Measurements from ENCODE around the gene ITGA1.
"Not testable (repeated sequence)": the region's sequence is repeated elsewhere in the genome, so short reads cannot be mapped to it uniquely, and the experiment has no call there.

Gene ITGA1

DNA sequence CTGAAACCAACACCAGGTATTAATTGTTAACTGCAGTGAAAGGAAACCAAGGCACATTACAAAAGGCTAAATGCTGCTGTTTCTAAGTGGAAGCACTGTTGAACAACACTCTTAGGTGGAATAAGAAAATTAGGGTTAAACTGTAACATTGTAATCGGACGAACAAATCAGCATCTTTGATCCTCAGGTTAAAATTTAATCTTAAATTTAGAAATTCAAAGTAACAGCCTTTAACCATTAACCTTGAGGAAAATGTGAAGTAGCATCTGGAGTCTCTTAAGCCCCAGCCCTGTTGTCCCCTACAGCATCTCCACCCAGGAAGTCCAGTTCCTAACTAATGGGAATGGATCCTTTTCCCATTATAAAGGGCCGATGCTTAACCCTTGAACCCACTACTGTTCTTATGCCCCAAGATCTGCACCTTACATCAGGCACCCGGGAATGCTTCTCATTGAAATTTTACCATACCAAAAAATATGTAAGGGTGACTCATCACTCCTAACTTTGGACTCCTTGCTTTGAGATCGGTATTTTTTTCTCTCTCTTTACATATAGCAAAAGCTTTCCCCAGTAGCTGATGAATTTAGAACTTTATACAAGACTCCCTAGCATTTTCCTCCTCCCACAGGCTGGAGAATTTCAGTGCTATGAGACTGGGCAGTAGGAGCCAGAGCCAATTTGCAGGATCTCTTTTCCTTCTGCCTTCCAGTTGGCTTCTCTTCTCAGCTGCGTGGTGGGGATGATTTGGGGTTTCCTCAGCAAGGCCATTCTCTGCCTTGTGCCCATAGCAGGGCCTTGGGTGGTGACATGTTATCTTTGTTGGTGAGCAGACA lies 169.4 kb downstream of the ITGA1 start:
- DNase-seq (ENCODE audit: low read depth): no peak

DNA sequence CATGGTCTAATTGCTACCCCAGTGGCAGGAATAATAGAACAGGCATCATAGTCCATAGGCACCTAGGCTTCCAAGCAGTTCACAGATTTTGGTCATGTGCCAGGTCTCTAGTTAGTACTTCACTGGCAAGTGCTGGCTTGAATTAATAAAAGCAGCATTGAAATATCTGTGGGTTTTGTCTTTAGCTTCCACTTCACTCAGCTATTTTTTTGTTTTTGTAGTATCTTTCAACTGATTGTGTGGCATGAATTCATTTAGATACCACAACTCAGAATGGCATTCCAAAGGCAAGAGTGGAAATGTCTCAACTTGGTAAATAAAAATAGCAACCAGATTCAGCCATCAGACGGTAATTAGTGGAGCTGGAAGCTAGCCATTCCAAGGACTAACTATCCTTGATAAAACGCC lies 173.6 kb downstream of the ITGA1 start:
- DNase-seq (ENCODE audit: low read depth): no peak

DNA sequence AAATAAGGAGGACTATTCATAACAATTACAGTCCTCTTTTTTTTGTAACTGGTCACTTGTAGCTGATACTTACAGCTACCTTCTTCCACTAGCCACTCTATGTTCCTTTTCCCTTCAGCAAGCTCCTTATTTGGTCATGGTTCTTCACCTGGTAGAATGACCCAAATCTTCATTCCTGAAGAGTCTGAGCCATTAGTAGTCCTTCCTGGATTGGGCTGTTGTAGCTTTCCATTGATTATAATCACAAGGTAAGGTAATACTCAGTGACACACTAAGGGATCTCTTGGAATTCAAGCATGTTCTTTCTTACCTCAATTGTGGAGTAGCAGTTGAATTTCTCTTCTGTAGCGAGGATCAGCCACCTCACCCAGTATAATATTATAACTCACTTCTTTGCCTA lies 175.9 kb downstream of the ITGA1 start:
- no peak for DNase-seq (ENCODE audit: low read depth)

DNA sequence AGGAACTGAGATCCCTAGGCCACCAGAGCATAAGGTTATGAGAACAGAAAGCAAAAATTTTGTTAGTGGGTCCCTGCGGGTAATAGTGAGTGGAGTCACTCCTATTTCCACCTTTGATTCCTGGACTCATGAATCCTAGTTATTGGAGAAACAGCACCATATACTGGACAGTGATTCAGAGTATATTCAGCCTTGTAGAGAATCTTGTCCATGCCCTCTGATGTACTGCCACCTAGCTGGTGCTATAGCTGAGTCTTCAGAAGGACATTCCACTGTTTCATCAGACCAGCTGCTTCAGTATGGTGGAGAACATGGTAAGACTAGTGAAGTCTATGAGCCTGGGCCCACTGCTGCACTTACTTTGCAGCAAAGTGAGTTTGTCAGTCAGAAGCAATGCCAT lies 176.4 kb downstream of the ITGA1 start:
- DNase-seq (ENCODE audit: low read depth): no peak

DNA sequence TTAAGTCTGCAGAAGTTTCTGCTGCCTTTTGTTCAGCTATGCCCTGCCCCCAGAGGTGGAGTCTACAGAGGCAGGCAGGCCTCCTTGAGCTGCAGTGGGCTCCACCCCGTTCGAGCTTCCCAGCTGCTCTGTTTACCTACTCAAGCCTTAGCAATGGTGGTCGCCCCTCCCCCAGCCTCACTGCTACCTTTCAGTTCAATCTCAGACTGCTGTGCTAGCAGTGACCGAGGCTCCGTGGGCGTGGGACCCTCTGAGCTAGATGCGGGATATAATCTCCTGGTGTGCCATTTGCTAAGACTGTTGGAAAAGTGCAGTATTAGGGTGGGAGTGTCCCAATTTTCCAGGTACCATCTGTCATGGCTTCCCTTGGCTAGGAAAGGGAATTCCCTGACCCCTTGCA lies 188.4 kb downstream of the ITGA1 start:
- not testable (repeated sequence) for DNase-seq (ENCODE audit: low read depth)

DNA sequence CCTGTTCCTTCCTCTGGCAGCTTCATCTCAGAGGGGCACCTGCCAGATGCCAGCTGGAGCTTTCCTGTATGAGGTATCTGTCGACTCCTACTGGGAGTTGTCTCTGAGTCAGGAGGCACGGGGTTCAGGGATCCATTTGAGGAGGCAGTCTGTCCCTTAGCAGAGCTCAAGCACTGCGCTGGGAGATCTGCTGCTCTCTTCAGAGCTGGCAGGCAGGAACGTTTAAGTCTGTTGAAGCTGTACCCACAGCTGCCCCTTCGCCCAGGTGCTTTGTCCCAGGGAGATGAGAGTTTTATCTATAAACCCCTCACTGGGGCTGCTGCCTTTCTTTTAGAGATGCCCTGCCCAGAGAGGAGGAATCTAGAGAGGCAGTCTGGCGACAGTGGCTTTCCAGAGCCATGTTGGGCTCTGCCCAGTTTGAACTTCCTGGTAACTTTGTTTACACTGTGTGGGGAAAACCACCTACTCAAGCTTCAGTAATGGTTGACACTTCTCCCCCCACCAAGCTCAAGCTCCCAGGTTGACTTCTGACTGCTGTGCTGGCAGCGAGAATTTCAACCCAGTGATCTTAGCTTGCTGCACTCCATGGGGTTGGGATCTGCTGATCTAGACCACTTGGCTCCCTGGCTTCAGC lies 189.7 kb downstream of the ITGA1 start:
- DNase-seq (ENCODE audit: low read depth): no peak

DNA sequence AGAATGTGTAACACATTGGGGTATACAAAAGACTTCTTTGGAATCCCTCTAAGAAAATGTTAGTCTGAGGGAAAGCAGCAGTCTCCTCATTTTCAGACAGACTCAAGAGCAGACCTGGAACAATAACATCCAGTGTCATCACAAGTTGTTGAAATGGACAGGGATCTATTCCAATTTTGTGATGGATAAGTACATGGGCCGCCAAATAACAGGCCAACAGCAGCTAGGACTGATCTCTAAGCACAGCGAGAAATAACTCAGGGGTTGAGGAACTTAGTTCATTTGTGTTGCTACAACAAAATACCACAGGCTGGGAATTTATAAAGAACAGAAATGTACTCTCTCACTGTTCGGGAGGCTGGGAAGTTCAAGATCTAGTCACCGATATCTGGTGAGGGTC lies 193.8 kb downstream of the ITGA1 start:
- no peak for DNase-seq (ENCODE audit: low read depth)

DNA sequence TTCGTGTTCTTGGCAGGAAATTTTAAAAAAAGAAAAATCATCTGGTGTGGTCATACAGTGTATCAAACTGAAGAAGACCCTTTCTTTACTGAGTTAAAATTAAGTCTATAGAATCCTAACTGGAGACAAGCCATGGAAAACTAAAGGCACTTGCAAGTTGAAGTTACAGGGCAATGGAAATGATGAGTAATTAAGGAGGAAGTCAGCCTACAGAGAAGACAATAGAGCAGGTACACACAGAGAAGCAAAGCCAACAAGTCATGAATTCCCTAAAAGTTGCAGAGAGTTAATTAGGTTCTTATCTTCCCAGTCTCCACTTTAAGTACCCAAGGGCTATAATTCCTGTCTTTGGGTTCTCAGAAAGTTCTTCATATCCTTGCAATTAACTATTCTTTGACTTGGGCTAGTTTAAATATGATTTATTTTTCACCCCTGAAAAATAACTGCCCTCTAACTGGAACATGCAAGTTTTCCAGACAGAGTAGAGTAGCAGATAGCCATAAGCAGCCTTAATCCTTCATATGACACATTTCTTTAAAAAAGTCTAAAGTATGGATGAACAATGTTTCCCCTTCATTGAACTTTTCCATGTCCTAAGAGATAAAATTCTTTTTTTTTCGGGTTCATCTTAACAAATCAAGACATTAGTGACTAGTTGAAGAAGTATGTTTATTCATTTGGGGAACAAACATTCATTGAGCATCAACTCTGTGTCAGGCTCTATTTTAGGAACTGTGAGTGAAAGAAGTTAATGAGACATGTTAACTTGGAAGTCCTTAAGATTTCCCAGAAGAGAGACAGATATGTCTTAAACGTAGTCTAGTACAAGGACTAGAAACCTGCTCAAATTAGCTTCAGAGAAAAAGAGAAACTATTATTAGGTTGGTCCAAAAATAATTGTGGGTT lies 196.3 kb downstream of the ITGA1 start:
- no peak for DNase-seq (ENCODE audit: low read depth)

DNA sequence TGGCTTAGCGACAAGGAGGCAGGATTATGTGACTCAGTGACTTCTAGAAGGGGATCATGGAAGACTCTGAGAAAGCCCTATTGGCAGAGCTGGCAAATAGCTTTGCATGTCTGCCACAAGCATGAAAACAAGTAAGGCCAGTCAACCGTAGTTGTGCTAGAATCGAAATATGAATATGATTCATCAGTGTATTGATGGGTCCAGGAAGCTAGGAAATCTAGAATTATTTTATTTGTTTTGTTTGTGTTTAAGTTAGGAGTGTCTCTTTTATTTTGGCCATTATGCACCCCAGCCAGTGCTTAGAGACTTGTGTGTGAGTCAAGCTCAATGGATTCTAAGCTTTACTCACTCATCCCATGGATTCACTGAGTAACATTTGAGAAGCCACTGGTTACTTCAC lies 197.6 kb downstream of the ITGA1 start:
- DNase-seq (ENCODE audit: low read depth): no peak

DNA sequence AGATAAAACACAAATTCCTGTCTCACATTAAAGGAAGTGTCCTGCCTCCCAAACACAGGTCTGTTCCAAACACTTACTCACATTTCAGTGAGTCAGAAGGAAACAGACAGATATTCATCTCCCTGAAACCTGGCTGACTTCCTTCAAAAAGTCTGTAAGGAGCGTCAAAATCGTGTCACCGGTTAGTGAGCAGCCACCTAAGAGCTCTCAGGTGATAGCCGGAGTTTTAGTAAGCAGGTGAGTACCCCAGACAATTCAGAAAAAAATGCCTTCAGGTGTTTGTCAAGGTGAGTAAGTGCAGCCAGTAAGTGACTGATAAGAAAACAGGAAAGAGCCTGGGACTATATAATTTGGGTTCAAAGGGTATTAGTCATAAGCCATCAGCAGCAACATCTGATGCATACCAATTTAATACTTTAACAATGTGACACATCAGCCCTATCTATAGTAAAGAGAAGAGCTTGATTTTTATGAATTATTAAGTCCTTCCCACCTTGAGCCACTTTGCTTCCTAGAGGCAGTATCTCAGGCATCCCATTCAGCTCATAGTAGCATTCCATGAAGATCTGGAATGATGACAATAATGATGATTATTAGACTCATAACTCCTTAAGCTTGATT lies 200.1 kb downstream of the ITGA1 start:
- DNase-seq (ENCODE audit: low read depth): no peak

DNA sequence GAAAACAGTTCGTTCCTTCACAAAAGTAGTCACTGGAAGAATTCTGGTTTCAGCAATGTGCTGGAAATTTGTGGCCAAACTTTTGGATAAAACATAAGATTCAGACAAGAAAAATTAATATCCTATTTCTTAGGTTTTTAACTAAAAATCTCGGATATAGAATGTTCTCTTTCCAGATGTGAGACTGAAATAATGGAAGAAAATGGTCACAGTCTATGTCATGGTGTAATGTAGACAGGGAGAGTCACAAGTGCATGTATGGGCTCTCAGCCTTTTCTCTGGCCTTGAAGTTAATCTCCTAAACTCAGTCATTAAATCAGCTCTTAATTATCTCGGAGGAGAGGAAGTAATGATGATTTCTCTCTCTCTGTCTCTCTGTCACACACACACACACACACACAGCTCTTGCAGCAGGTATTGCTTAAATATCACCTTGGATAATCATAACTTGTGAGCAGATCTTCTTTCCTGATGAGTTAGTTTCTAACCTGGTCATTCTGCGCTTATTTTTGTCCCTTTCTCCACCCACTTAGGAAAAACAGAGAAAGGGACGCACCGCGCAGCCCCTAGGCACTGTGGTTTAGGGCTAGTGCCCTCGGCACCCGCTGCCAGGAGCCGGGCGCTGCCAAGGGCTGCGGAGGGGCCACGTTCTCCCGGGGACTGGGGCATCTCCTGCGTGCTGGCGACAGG lies 200.8 kb downstream of the ITGA1 start:
- no peak for DNase-seq (ENCODE audit: low read depth)

DNA sequence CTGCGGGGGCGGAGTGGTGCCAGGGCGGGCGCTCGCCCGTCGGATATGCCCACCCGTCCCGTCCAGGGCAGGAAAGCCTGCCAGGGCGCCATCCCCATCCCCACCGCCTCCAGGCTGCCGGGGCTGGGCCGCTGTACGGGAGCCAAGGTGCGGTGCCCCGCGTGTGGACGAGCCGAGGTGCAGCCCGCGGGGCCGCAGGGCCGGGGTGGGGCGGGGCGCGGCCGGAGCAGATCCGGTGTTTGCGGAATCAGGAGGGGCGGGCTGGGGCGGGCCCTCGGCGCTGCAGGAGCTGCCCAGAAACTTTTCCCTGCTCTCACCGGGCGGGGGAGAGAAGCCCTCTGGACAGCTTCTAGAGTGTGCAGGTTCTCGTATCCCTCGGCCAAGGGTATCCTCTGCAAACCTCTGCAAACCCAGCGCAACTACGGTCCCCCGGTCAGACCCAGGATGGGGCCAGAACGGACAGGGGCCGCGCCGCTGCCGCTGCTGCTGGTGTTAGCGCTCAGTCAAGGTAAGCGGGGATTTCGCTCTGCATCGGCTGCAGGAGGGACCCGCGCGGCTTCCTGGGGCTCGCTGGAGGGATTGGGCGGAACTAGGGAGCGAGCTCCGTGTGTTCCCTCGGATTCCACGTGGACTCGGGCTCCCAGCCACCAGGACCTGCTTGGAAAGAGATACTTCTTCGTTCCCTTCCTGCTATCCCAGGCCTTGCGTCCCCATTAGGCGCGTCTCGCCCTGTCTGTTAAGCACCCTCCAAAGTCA lies 201.5 kb downstream of the ITGA1 start, which contains the start of gene ITGA2:
Gene ITGA2 (plus strand): TSS at position 328 of the 756 bp plus-strand sequence. CDS start 117 bp downstream, at position 445.
- no peak for DNase-seq (ENCODE audit: low read depth)

DNA sequence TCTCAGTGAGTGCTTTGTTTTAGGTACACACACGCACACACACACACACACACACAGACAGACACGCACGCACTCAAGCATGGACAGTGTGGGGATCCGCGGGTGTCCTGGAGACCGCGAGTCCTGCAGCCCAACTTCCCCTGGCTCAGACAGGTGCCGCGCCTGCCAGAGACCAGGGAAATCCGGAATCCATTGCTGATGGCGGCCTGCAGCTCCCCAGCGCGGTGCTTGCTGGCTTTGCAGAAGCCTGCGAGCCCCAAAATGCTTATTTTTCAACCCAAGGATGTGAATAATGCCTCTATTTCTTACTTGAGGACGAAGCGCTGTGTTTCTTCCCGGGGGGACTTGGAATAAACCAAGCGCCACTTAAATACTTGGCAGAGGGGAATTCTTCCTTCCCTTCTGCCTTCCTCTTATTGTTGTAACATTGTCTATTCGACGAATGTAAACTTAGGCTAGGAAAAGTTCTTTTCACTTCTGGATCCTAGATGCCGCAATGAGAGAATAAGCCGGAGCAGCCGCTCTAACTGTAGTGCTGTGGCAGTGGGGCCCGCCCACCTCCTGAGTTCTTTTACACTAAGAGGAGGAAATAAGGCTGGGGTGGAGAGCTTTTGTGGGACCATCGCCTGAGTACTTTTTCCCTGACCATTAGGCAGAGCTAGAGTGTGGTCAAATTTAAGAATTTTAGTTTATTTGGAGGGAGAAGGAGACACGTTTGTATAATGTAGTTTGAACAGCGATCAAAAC lies 202.2 kb downstream of the ITGA1 start:
- DNase-seq (ENCODE audit: low read depth): no peak

DNA sequence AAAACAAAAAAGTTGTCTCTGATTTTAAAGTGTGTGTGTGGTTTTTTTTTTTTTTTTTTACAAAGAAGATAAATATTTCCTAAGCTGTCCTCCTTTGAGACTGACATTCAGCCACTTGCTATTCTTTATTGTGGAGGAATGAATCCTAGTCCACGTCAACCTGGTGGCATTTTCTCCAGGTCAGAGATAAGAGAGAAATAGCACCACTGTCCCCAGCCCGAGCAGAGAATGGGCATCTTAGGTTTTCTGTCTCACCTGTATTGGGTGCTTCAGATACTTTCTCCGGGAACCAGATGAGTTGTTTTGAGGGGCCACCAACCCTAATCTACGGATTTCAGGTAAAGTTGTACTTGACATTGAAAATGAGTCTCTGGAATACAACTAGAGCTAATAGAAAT lies 202.8 kb downstream of the ITGA1 start:
- DNase-seq (ENCODE audit: low read depth): no peak

DNA sequence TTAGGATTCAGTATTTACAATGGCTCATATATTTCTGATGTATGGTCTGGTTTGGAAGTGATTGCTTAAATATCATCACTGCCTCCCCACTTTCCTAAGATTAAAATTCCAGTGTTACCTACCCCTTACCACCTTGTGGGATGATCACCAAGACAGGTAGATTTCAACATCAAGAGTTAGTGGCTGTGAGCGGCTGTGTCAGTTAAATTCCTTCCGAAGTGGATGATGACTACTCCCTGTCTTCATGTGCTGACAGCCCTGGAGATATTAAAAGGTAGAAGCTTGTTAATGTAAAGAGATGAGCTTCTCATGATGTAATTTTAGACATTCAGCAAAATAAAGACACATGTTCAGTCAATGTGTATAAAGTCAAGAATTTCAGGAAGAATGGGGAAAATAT lies 205.7 kb downstream of the ITGA1 start:
- DNase-seq (ENCODE audit: low read depth): no peak

DNA sequence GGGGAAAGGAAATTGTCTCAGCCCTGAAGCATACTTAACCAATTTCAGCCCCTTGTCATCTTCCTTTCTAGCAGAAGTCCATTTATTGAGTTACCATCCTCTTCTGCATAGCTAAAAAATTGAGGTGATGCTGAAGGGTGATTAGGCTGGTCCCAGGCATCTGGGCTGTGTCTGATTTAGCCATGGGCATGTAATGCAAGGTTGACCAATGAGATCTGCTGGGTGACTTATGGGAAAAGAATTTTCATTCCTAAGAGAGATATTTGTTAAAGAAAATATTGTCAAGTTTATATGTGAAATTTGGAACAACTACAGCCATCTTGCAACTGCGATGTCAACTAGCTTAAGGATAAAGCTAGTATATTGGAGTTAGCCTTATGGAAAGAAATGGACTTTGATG lies 206.6 kb downstream of the ITGA1 start:
- no peak for DNase-seq (ENCODE audit: low read depth)

DNA sequence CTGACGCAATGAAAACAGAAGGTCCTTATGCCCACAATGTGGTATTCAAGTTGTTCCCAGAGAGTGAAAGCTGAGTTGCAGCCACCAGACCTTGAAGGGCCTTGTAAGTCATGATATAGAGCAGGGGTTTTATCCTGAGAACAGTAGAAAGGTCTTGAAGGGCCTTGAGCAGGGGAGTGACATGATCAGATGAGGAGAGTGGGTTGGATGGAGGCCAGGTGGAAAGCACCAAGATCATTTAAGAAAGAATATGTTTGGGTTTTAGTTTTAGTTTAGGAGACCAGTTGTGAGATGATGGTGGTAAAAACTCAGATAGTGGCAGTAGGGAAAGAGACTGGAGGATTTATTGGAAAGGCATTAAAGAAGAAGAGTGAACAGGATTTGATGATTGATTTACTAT lies 207.4 kb downstream of the ITGA1 start:
- no peak for DNase-seq (ENCODE audit: low read depth)

DNA sequence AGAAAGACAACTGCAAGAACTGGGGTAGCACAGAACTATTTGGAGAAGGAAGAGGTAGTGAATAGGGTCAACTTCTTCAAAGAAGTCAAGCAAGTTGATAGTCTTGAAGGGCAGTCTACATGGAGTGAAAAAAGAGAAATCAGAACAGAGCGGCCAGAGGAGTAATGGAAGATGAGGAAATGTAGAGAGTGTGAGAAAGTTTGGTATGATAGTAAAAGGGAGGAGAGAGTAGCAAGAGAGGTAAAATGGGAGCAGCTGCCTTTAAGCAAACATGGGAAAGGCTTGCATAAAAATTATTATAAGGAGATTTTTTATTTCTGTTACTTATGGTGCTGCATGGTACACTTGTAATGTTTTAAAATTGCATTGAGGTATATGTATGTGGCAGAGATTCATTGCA lies 208.2 kb downstream of the ITGA1 start:
- DNase-seq (ENCODE audit: low read depth): no peak

DNA sequence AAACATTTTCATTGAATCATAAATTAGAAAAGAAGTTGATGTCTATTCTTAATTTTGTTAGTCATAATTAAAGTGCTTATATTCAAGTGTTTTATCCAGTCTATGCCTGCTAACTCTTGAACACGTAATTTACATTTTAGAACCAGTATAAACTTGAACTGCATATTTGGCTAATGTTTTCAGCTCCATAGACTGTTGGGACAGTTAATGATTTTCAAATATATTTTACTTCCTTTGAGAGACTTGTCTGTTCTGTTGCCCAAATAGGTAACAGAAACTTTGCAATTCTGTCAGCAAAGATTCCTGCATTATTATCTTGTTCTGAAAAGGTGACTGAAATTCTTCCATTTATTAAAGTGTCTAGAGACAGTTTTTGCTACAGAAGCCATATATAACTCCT lies 209.3 kb downstream of the ITGA1 start:
- no peak for DNase-seq (ENCODE audit: low read depth)

DNA sequence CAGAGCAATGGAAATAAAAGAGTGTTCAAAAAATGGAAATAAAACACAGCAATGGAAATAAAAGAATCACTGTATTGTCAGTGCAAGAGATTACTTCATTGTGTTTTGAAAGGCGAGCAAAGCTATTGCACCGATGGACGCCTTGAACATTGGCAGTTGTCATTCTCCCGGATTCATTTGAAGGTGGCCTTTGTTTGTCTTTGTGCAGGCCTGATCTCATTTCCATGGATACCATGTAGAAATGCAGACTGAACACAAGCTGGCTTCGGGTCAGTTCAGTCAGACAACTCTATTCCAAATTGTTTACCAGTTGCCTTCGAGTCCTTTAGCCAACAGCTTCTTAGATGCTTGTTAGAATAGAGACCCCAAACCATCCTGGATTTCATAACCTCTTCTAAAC lies 209.7 kb downstream of the ITGA1 start:
- DNase-seq (ENCODE audit: low read depth): no peak
